Nephron progenitor cell (in vitro differentiated cells): ENCODE data around the gene NLRC4.
"Not testable (repeated sequence)": the region's sequence is repeated elsewhere in the genome, so short reads cannot be mapped to it uniquely, and the experiment has no call there.

Source experiments
- DNase-seq: peaks from one replicate; pipeline ENCODE4 v3.0.0; 2021
- H3K27ac Mint-ChIP-seq: 2 replicates; pipeline ENCODE4 v1.8.0; 2021; ENCODE audit warnings: mild to moderate bottlenecking, moderate library complexity, mixed read lengths
- H3K27me3 Mint-ChIP-seq: 2 replicates; pipeline ENCODE4 v1.8.0; 2021; ENCODE audit warnings: mild to moderate bottlenecking, low read depth, mixed read lengths; ENCODE audit not compliant: poor library complexity
- H3K36me3 Mint-ChIP-seq: 2 replicates; pipeline ENCODE4 v1.8.0; 2021; ENCODE audit warnings: low read depth, mixed read lengths
- H3K4me1 Mint-ChIP-seq: 2 replicates; pipeline ENCODE4 v1.8.0; 2021; ENCODE audit warnings: mixed read lengths
- H3K4me3 Mint-ChIP-seq: 2 replicates; pipeline ENCODE4 v1.8.0; 2021; ENCODE audit warnings: mild to moderate bottlenecking, moderate library complexity, mixed read lengths
- H3K9me3 Mint-ChIP-seq: 2 replicates; pipeline ENCODE4 v1.8.0; 2021; ENCODE audit warnings: mild to moderate bottlenecking, moderate library complexity, mixed read lengths
- TF ChIP-seq, protein P1 (sequence below): fragments of 200-600 bp; sonication (generic); IDR thresholded peaks from 2 replicates; pipeline ENCODE4 v1.5.0; 2021; ENCODE audit warnings: antibody characterized with exemption

The NLRC4 gene

DNA sequence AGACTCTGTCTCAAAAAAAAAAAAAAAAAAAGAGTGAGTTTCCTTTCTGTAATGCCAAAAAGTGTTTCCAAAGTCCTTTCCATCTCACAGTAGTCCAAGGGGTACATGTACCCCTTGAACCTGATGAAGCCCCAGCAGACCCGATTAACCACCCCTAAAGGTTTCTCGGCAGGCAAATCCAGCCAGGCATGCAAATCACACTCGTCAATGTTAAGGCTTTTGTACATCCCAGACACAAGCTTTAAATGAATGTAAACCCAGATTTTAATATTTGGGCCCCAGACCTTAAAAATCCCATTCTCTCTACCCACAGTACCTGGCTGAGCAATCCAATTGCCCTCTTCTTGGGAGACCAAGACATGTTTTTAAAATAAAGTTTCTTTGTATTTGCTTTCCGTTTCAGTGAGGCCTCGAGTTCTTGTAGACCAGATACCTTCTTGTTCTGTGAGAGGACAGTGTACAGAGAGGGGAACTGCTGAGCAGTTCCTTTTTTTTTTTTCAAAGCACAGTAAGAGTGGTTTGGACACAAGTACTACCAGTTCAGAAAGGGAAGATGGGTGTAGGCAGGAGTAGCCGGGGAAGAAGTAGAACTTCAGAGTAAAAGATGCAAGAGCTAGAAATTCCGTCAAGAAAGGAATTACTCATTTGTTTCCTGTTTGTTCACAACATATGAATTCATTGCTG, at the start of gene NLRC4:
Gene NLRC4 (minus strand): TSS at position 465 of the 684 bp plus-strand sequence. CDS start 8,111 bp downstream, outside the sequence.
- Mint-ChIP-seq H3K27me3 (peaks cover 56% of the 10 kb centered on the region), H3K4me3 (no peak within 1 kb of the TSS), H3K27ac (no peak within 1 kb of the TSS), H3K36me3 (no peaks in the 10 kb centered on the region), H3K4me1 (no peaks in the 10 kb centered on the region), H3K9me3 (no peaks in the 10 kb centered on the region)
- TF ChIP-seq, protein P1, sequence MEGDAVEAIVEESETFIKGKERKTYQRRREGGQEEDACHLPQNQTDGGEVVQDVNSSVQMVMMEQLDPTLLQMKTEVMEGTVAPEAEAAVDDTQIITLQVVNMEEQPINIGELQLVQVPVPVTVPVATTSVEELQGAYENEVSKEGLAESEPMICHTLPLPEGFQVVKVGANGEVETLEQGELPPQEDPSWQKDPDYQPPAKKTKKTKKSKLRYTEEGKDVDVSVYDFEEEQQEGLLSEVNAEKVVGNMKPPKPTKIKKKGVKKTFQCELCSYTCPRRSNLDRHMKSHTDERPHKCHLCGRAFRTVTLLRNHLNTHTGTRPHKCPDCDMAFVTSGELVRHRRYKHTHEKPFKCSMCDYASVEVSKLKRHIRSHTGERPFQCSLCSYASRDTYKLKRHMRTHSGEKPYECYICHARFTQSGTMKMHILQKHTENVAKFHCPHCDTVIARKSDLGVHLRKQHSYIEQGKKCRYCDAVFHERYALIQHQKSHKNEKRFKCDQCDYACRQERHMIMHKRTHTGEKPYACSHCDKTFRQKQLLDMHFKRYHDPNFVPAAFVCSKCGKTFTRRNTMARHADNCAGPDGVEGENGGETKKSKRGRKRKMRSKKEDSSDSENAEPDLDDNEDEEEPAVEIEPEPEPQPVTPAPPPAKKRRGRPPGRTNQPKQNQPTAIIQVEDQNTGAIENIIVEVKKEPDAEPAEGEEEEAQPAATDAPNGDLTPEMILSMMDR, result no peak
- no peak for DNase-seq

- no peaks in the 10 kb centered on the region for H3K4me1 Mint-ChIP-seq
Observed at GRCh38 chr2:32310577-32310976, 45.9 kb upstream of the NLRC4 start.

DNA sequence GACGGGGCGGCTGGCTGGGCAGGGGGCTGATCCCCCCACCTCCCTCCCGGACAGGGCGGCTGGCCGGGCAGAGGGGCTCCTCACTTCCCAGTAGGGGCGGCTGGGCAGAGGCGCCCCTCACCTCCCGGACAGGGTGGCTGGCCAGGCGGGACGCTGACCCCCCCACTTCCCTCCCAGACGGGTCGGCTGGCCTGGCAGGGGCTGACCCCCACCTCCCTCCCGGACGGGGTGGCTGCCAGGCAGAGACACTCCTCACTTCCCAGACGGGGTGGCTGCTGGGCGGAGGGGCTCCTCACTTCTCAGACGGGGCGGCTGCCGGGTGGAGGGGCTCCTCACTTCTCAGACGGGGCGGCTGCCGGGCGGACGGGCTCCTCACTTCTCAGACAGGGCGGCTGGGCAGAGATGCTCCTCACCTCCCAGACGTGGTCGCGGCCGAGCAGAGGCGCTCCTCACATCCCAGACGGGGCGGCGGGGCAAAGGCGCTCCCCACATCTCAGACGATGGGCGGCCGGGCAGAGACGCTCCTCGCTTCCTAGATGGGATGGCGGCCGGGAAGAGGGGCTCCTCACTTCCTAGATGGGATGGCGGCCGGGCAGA, 29.4 kb upstream of the NLRC4 start:
- not testable (repeated sequence) for H3K4me3 Mint-ChIP-seq, DNase-seq, H3K4me1 Mint-ChIP-seq, H3K27ac Mint-ChIP-seq, H3K27me3 Mint-ChIP-seq
- peaks cover 29% of the 10 kb centered on the region for H3K9me3 Mint-ChIP-seq
- peaks cover 56% of the 10 kb centered on the region for H3K36me3 Mint-ChIP-seq

More at GRCh38 chr2:32310577-32310976, 45.9 kb upstream of the NLRC4 start:
- H3K27me3 Mint-ChIP-seq, result no peaks in the 10 kb centered on the region
- H3K36me3 Mint-ChIP-seq, result peaks cover 31% of the 10 kb centered on the region
- DNase-seq, result no peak
- H3K27ac Mint-ChIP-seq, result no peak overlapping the region
- no peaks in the 10 kb centered on the region for H3K9me3 Mint-ChIP-seq
- TF ChIP-seq, protein P1, result no peak
- H3K4me3 Mint-ChIP-seq, result no peak overlapping the region

DNA sequence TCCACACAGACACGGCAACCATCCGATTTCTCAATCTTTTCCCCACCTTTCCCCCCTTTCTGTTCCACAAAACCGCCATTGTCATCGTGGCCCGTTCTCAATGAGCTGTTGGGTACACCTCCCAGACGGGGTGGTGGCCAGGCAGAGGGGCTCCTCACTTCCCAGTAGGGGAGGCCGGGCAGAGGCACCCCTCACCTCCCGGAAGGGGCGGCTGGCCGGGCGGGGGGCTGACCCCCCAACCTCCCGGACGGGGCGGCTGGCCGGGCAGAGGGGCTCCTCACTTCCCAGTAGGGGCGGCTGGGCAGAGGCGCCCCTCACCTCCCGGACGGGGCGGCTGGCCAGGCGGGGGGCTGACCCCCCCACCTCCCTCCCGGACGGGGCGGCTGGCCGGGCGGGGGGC, 28.8 kb upstream of the NLRC4 start:
- H3K4me3 Mint-ChIP-seq, DNase-seq: not testable (repeated sequence)

GRCh38 chr2:32291746-32292145, 27.1 kb upstream of the NLRC4 start:
- no peak overlapping the region for H3K4me3 Mint-ChIP-seq
- H3K36me3 Mint-ChIP-seq, result peaks cover 50% of the 10 kb centered on the region
- DNase-seq, result no peak
- H3K27me3 Mint-ChIP-seq, result no peaks in the 10 kb centered on the region
- H3K4me1 Mint-ChIP-seq, result no peaks in the 10 kb centered on the region
- peaks cover 29% of the 10 kb centered on the region for H3K9me3 Mint-ChIP-seq
- TF ChIP-seq, protein P1, result no peak
- no peak overlapping the region for H3K27ac Mint-ChIP-seq

More for the DNA sequence above, 28.8 kb upstream of the NLRC4 start:
- not testable (repeated sequence) for H3K27me3 Mint-ChIP-seq, H3K27ac Mint-ChIP-seq, H3K4me1 Mint-ChIP-seq
- peaks cover 53% of the 10 kb centered on the region for H3K36me3 Mint-ChIP-seq
- peaks cover 29% of the 10 kb centered on the region for H3K9me3 Mint-ChIP-seq

GRCh38 chr2:32290000-32290339, 25.3 kb upstream of the NLRC4 start:
- H3K4me1 Mint-ChIP-seq, result no peaks in the 10 kb centered on the region
- TF ChIP-seq, protein P1, result no peak
- peaks cover 46% of the 10 kb centered on the region for H3K36me3 Mint-ChIP-seq
- H3K9me3 Mint-ChIP-seq, result peaks cover 19% of the 10 kb centered on the region
- H3K4me3 Mint-ChIP-seq, result no peak overlapping the region
- no peaks in the 10 kb centered on the region for H3K27me3 Mint-ChIP-seq
- no peak for DNase-seq
- no peak overlapping the region for H3K27ac Mint-ChIP-seq
